ENCODE measurements around the gene SLC7A7.

- TF ChIP-seq GATA2 (IDR thresholded peaks at IDR 0.05; ENCODE audit: low read depth, low read length): no peak
- TF ChIP-seq GATA3 (IDR thresholded peaks at IDR 0.05; ENCODE audit: low read depth, low read length): no peak
These were observed 39.9 kb upstream of the SLC7A7 start for GRCh38 chr14:22854963-22855724.
